ENCODE data around the gene GOLGA2.

The GOLGA2 gene

GRCh38 chr9:128321879-128322403, 46.1 kb upstream of the GOLGA2 start:
- H3K36me3 ChIP-seq, result peaks cover 6% of the 10 kb centered on the region
- peak overlapping the region; percentile 81 to 89 for H3K4me3 ChIP-seq (ENCODE audit: low read depth in 1 of 2, low read length in 1 of 2)
- TF ChIP-seq, protein P1, sequence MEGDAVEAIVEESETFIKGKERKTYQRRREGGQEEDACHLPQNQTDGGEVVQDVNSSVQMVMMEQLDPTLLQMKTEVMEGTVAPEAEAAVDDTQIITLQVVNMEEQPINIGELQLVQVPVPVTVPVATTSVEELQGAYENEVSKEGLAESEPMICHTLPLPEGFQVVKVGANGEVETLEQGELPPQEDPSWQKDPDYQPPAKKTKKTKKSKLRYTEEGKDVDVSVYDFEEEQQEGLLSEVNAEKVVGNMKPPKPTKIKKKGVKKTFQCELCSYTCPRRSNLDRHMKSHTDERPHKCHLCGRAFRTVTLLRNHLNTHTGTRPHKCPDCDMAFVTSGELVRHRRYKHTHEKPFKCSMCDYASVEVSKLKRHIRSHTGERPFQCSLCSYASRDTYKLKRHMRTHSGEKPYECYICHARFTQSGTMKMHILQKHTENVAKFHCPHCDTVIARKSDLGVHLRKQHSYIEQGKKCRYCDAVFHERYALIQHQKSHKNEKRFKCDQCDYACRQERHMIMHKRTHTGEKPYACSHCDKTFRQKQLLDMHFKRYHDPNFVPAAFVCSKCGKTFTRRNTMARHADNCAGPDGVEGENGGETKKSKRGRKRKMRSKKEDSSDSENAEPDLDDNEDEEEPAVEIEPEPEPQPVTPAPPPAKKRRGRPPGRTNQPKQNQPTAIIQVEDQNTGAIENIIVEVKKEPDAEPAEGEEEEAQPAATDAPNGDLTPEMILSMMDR (IDR thresholded peaks at IDR 0.05), result no peak

GRCh38 chr9:128321343-128321742, 45.5 kb upstream of the GOLGA2 start:
- Histone ChIP-seq H3K27ac (no peak overlapping the region), H3K9me3 (no peaks in the 10 kb centered on the region), H3K4me1 (ENCODE audit: control insufficient read depth in 1 of 2, insufficient read depth in 1 of 2, low read depth in 1 of 2, low read length in 1 of 2) (peaks cover 21 to 22% of the 10 kb centered on the region in 2 experiments), H3K36me3 (peaks cover 11% of the 10 kb centered on the region), H3K27me3 (no peaks in the 10 kb centered on the region), H3K4me3 (ENCODE audit: low read depth in 1 of 2, low read length in 1 of 2) (peak overlapping the region; percentile 81 to 89)
- TF ChIP-seq, protein P1 (IDR thresholded peaks at IDR 0.05), result no peak

More at GRCh38 chr9:128321879-128322403, 46.1 kb upstream of the GOLGA2 start:
- H3K9me3 ChIP-seq, result no peaks in the 10 kb centered on the region
- H3K27me3 ChIP-seq, result no peaks in the 10 kb centered on the region
- H3K27ac ChIP-seq, result peak overlapping the region; percentile 90
- peaks cover 21 to 22% of the 10 kb centered on the region in 2 experiments for H3K4me1 ChIP-seq (ENCODE audit: control insufficient read depth in 1 of 2, insufficient read depth in 1 of 2, low read depth in 1 of 2, low read length in 1 of 2)

- no peak overlapping the region for H3K4me3 ChIP-seq (ENCODE audit: low read depth in 1 of 2, low read length in 1 of 2)
- TF ChIP-seq, protein P1 (IDR thresholded peaks at IDR 0.05), result no peak
- no peak overlapping the region for H3K27ac ChIP-seq
- H3K36me3 ChIP-seq, result peaks cover 7% of the 10 kb centered on the region
- H3K27me3 ChIP-seq, result no peaks in the 10 kb centered on the region
- no peaks in the 10 kb centered on the region for H3K9me3 ChIP-seq
- H3K4me1 ChIP-seq (ENCODE audit: control insufficient read depth in 1 of 2, insufficient read depth in 1 of 2, low read depth in 1 of 2, low read length in 1 of 2), result peaks cover 7 to 8% of the 10 kb centered on the region in 2 experiments
Measured at GRCh38 chr9:128317629-128318028, 41.8 kb upstream of the GOLGA2 start.

GRCh38 chr9:128316421-128316820, 40.6 kb upstream of the GOLGA2 start:
- TF ChIP-seq, protein P1 (IDR thresholded peaks at IDR 0.05), result no peak
- Histone ChIP-seq H3K27ac (no peak overlapping the region), H3K27me3 (no peaks in the 10 kb centered on the region), H3K36me3 (peaks cover 8% of the 10 kb centered on the region), H3K9me3 (no peaks in the 10 kb centered on the region), H3K4me3 (ENCODE audit: low read depth in 1 of 2, low read length in 1 of 2) (no peak overlapping the region), H3K4me1 (ENCODE audit: control insufficient read depth in 1 of 2, insufficient read depth in 1 of 2, low read depth in 1 of 2, low read length in 1 of 2) (peaks cover 0 to under 1% of the 10 kb centered on the region in 2 experiments)

DNA sequence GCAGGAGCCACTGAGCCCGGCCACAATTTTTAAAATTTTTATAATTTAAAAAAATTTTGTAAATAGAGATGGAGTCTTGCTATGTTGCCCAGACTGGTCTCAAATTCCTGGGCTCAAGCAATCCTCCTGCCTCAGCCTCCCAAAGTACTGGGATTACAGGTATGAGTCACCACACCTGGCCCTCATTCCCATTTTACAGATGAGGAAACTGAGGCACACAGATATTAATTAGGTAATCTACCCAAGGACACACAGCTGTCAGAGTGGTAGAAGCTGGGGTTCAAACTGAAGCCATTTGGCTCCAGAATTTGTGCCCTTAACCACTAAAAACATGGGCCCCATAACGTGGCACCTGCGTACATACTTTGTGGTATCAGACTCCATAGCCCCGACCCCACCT, 38.9 kb upstream of the GOLGA2 start:
- H3K4me3 ChIP-seq (ENCODE audit: low read depth in 1 of 2, low read length in 1 of 2), result no peak overlapping the region
- H3K27ac ChIP-seq, result no peak overlapping the region
- H3K9me3 ChIP-seq, result no peaks in the 10 kb centered on the region
- peaks cover 23% of the 10 kb centered on the region for H3K36me3 ChIP-seq
- H3K4me1 ChIP-seq (ENCODE audit: control insufficient read depth in 1 of 2, insufficient read depth in 1 of 2, low read depth in 1 of 2, low read length in 1 of 2), result no peaks in the 10 kb centered on the region
- no peaks in the 10 kb centered on the region for H3K27me3 ChIP-seq
- TF ChIP-seq, protein P1 (IDR thresholded peaks at IDR 0.05), result no peak
